Left lung (tissue), 10 donors: Measurements from ENCODE around the gene A3GALT2. TPM values are rescaled to one million over a fixed set of nuclear protein-coding genes. Genes with fewer than 3 reads are reported as not detected.

Experiments
- ATAC-seq: fragments of 200-7000 bp; cut with Tn5 transposase; one replicate; pipeline ENCODE4 v1.9.1; 2020; ENCODE audit warnings: moderate library complexity
- DNase-seq, 4 donors: peaks; one replicate each; pipeline ENCODE4 v3.0.0-alpha.2; 2013 to 2020
- H3K27ac ChIP-seq, 2 donors: fragments of 200-600 bp; sonication (generic) in 1 of 2; one replicate each; pipeline versions ENCODE4 v1.5.0 to v1.8.0; 2020 to 2021
- H3K27me3 ChIP-seq, 2 donors: fragments of 200-600 bp; sonication (generic) in 1 of 2; one replicate each; pipeline versions ENCODE4 v1.5.0 to v1.8.0; 2020 to 2021
- H3K36me3 ChIP-seq, 2 donors: fragments of 200-600 bp; sonication (generic) in 1 of 2; one replicate each; pipeline versions ENCODE4 v1.5.0 to v1.8.0; 2020 to 2021
- H3K4me1 ChIP-seq, 2 donors: fragments of 200-600 bp; one replicate each; pipeline ENCODE4 v1.8.0; 2021
- H3K4me3 ChIP-seq, 2 donors: fragments of 200-600 bp; sonication (generic) in 1 of 2; one replicate each; pipeline versions ENCODE4 v1.5.0 to v1.8.0; 2020 to 2021; ENCODE audit warnings: mild to moderate bottlenecking in 1 of 2
- H3K9me3 ChIP-seq, 2 donors: fragments of 200-600 bp; sonication (generic) in 1 of 2; one replicate each; pipeline versions ENCODE4 v1.5.0 to v1.8.0; 2020 to 2021
- intact Hi-C, 2 donors: fragments of 100-400 bp; cut with DNase I; formaldehyde crosslinking; loops; one replicate each; pipeline versions ENCODE4 v1.11.2 to v1.14.2; 2022
- polyA plus RNA-seq, 6 donors: library from polyadenylated mRNA; unstranded; fragments of 120-200 nt; gene quantifications; one replicate each; pipeline ENCODE4 v1.2.1, GENCODE V29; 2013; ENCODE audit not compliant: insufficient read length in 6 of 6
- total RNA-seq, 2 donors: library from RNA; stranded (reverse); fragmentation: NEBNext Ultra II Directional; extraction: Animal tissue kit (Norgen Biotek cat#: 25700); gene quantifications; one replicate each; pipeline ENCODE4 v1.2.1, GENCODE V29; 2021
- TF ChIP-seq, protein P1 (sequence below), 2 donors: fragments of 200-600 bp; sonication (generic) in 1 of 2; IDR thresholded peaks; one replicate each; pipeline versions ENCODE4 v1.5.0 to v1.8.0; 2021; ENCODE audit warnings: antibody characterized with exemption in 2 of 2
- donor health status: DM: no; HTN: yes; CAD: no.
- donor health status: DM: no; HTN: no; CAD: no.

The A3GALT2 gene
- total and polyA plus RNA-seq, 8 donors = 0.25 to 0.28 (median 0.25) TPM; not detected in 5

DNA sequence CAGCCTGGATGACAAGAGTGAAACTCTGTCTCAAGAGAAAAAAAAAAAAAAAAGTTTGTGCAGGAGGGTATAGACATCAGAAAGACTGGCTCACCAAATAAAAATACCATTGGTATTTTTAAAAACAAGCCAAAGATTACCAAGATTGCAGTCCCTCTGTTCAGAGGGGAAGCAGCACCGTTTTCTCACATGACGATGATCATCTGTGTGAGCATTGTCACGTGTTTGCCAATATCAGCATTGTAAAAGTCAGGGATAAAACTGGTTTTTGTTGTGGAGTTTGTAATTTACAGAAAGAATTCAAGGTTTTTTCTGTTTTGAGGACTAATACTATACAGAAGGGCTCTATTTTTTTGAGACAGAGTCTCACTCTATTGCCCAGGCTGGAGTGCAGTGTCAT, 38.1 kb downstream of the A3GALT2 start:
- Histone ChIP-seq H3K27me3 (no peaks in the 10 kb centered on the region), H3K9me3 (no peaks in the 10 kb centered on the region), H3K27ac (no peak overlapping the region), H3K36me3 (peaks cover 0 to 62% of the 10 kb centered on the region in 2 donors), H3K4me3 (no peak overlapping the region), H3K4me1 (peaks cover 0 to 6% of the 10 kb centered on the region in 2 donors)
- TF ChIP-seq, protein P1, sequence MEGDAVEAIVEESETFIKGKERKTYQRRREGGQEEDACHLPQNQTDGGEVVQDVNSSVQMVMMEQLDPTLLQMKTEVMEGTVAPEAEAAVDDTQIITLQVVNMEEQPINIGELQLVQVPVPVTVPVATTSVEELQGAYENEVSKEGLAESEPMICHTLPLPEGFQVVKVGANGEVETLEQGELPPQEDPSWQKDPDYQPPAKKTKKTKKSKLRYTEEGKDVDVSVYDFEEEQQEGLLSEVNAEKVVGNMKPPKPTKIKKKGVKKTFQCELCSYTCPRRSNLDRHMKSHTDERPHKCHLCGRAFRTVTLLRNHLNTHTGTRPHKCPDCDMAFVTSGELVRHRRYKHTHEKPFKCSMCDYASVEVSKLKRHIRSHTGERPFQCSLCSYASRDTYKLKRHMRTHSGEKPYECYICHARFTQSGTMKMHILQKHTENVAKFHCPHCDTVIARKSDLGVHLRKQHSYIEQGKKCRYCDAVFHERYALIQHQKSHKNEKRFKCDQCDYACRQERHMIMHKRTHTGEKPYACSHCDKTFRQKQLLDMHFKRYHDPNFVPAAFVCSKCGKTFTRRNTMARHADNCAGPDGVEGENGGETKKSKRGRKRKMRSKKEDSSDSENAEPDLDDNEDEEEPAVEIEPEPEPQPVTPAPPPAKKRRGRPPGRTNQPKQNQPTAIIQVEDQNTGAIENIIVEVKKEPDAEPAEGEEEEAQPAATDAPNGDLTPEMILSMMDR (IDR thresholded peaks at IDR 0.05) = no peak
- intact Hi-C loops = no loop called here
- ATAC-seq (no peak), DNase-seq (no peak)

GRCh38 chr1:33281554-33282303, 39.2 kb downstream of the A3GALT2 start:
- Histone ChIP-seq H3K27ac (no peak overlapping the region), H3K27me3 (no peaks in the 10 kb centered on the region), H3K36me3 (peaks cover 0 to 73% of the 10 kb centered on the region in 2 donors), H3K4me3 (no peak overlapping the region), H3K4me1 (peaks cover 0 to 6% of the 10 kb centered on the region in 2 donors), H3K9me3 (no peaks in the 10 kb centered on the region)
- no peak for ATAC-seq
- TF ChIP-seq, protein P1 (IDR thresholded peaks at IDR 0.05) = no peak
- intact Hi-C loops = no loop called here
- DNase-seq = peak in 1 of 4 donors; percentile 20

DNA sequence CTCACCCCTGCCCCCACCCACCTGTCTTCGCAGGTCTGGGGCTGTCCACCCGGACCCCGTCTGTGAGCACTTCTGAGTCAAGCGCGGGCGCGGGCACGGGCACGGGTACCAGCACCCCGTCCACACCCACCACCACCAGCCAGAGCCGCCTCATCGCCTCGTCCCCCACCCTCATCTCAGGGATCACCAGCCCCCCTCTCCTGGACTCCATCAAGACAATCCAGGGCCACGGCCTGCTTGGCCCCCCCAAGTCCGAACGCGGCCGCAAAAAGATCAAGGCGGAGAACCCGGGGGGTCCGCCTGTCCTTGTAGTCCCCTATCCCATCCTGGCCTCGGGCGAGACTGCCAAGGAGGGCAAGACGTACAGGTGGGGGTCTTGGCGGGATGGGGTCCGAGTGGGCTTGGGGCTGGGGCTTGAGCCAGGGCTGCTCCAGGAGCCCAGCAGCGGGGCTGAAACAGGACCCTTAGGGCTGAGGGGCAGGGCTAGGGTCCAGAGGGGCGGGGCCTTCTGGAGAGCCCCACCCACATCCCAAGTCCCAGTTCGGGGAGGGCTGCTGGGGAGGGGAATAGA, 40.7 kb downstream of the A3GALT2 start:
- Histone ChIP-seq H3K9me3 (no peaks in the 10 kb centered on the region), H3K36me3 (peaks cover 0 to 74% of the 10 kb centered on the region in 2 donors)
- TF ChIP-seq, protein P1 (IDR thresholded peaks at IDR 0.05) = no peak

DNA sequence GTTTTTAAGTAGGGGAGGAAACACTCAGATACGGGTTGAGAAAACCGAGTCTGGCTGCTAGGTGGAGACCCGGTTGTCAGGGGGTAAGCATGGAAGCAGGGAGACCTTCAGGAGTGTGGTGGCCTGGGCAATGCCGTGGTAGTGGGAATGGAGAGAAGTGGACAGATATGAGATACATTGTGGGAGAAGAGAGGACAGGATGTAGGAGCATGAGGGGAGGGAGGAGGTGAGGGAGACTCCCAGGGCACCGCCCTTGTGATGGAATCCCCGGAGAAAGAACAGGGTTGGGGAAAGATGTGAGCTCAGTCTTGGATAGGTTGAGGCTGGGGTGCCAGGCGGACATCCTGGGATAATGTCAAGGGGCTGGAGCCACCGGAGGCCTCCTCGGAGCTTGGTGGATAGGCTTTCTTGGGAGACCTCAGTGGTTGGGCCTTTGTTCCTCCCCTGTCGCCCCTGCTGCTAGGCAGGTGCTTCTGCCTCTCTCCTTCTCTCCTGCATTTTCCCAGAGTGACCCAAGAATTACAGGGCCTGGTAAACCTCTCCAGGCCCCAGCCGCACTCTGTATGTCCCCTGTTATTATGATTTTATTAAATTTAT, 43.3 kb downstream of the A3GALT2 start:
- ATAC-seq (no peak), DNase-seq (peak in 1 of 4 donors; percentile 11)
- H3K27ac ChIP-seq = no peak overlapping the region
- TF ChIP-seq, protein P1 (IDR thresholded peaks at IDR 0.05) = no peak
- H3K36me3 ChIP-seq = peaks cover 0 to 58% of the 10 kb centered on the region in 2 donors
- intact Hi-C loops = no loop called here
- H3K27me3 ChIP-seq = no peaks in the 10 kb centered on the region
- H3K4me1 ChIP-seq = no peaks in the 10 kb centered on the region
- H3K9me3 ChIP-seq = no peaks in the 10 kb centered on the region
- H3K4me3 ChIP-seq = no peak overlapping the region

More for the DNA sequence above, 40.7 kb downstream of the A3GALT2 start:
- no peak overlapping the region for H3K27ac ChIP-seq
- ATAC-seq (no peak), DNase-seq (peak in 1 of 4 donors; percentile 27)
- no peak overlapping the region for H3K4me3 ChIP-seq
- intact Hi-C loops = no loop called here
- H3K4me1 ChIP-seq = peaks cover 0 to 6% of the 10 kb centered on the region in 2 donors
- H3K27me3 ChIP-seq = no peaks in the 10 kb centered on the region
